KMS-11 (cell line): ENCODE data around the gene ZNF516.

Experiments used
- H2AFZ ChIP-seq: fragments of 200-600 bp; sonication (generic); 2 replicates; pipeline ENCODE4 v1.6.1; 2016; ENCODE audit warnings: antibody characterized with exemption, mixed run types, low read depth
- H3K27ac ChIP-seq: fragments of 200-600 bp; sonication (generic); 2 replicates; pipeline ENCODE4 v1.6.1; 2016; ENCODE audit warnings: mild to moderate bottlenecking, mixed run types
- H3K27me3 ChIP-seq: fragments of 200-600 bp; sonication (generic); 2 replicates; pipeline ENCODE4 v1.6.1; 2017; ENCODE audit warnings: mild to moderate bottlenecking, low read depth, mixed run types, moderate library complexity; ENCODE audit not compliant: insufficient read depth
- H3K36me3 ChIP-seq: fragments of 200-600 bp; sonication (generic); 2 replicates; pipeline ENCODE4 v1.6.1; 2017; ENCODE audit warnings: mild to moderate bottlenecking, mixed run types; ENCODE audit not compliant: insufficient read depth
- H3K4me1 ChIP-seq: fragments of 200-600 bp; sonication (generic); 2 replicates; pipeline ENCODE4 v1.6.1; 2016; ENCODE audit warnings: mild to moderate bottlenecking, low read depth, mixed run types; ENCODE audit not compliant: poor library complexity, severe bottlenecking
- H3K4me2 ChIP-seq: fragments of 200-600 bp; sonication (generic); 2 replicates; pipeline ENCODE4 v1.7.0; 2016; ENCODE audit warnings: mild to moderate bottlenecking, mixed run types
- H3K4me3 ChIP-seq: fragments of 200-600 bp; sonication (generic); IDR thresholded peaks from 2 replicates; pipeline ENCODE4 v1.6.1; 2017; ENCODE audit warnings: low read depth, low read length, mixed read lengths; ENCODE audit not compliant: insufficient read depth
- H3K79me2 ChIP-seq: fragments of 200-600 bp; sonication (generic); 2 replicates; pipeline ENCODE4 v1.6.1; 2016; ENCODE audit warnings: low read depth, mixed run types; ENCODE audit not compliant: insufficient read depth
- H3K9ac ChIP-seq: fragments of 200-600 bp; sonication (generic); 2 replicates; pipeline ENCODE4 v1.6.1; 2016; ENCODE audit warnings: mild to moderate bottlenecking, mixed run types
- H4K20me1 ChIP-seq: fragments of 200-600 bp; sonication (generic); 2 replicates; pipeline ENCODE4 v1.6.1; 2016; ENCODE audit warnings: mild to moderate bottlenecking, mixed run types; ENCODE audit not compliant: insufficient read depth
- TF ChIP-seq, protein P1 (sequence below): fragments of 200-600 bp; sonication (generic); conservative IDR thresholded peaks from 2 replicates; pipeline ENCODE4 v1.6.1; 2017; ENCODE audit warnings: low read depth, mild to moderate bottlenecking, antibody characterized with exemption, low read length, moderate library complexity, mixed read lengths

ZNF516 gene

DNA sequence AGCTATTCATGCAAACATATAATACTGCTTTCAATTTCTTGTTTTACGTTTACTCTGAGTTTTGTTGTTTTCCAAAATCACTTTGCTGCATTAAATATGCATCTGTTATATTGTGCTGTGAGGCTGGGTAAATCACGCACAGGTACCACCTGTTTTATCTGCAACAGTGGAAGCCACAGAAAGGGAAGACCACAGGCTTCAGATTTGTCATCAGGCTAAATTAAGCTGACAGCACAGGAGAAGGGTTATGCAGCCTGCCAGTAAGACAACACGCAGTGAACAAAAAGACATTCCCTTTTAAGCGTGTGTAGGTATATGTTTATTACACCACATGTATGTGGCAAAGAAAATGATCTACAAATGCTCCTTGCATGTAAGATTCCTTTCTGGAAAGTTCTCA, 38.2 kb downstream of the ZNF516 start:
- Histone ChIP-seq H4K20me1 (no peaks in the 10 kb centered on the region; the same call in 1 of the 2 replicates), H2AFZ (no peak overlapping the region), H3K27ac (no peak overlapping the region), H3K36me3 (no peaks in the 10 kb centered on the region), H3K9ac (no peak overlapping the region), H3K4me2 (no peak overlapping the region), H3K4me3 (no peak overlapping the region), H3K4me1 (no peaks in the 10 kb centered on the region), H3K79me2 (peaks cover 78% of the 10 kb centered on the region), H3K27me3 (no peaks in the 10 kb centered on the region)
- TF ChIP-seq, protein P1, sequence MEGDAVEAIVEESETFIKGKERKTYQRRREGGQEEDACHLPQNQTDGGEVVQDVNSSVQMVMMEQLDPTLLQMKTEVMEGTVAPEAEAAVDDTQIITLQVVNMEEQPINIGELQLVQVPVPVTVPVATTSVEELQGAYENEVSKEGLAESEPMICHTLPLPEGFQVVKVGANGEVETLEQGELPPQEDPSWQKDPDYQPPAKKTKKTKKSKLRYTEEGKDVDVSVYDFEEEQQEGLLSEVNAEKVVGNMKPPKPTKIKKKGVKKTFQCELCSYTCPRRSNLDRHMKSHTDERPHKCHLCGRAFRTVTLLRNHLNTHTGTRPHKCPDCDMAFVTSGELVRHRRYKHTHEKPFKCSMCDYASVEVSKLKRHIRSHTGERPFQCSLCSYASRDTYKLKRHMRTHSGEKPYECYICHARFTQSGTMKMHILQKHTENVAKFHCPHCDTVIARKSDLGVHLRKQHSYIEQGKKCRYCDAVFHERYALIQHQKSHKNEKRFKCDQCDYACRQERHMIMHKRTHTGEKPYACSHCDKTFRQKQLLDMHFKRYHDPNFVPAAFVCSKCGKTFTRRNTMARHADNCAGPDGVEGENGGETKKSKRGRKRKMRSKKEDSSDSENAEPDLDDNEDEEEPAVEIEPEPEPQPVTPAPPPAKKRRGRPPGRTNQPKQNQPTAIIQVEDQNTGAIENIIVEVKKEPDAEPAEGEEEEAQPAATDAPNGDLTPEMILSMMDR: no peak

DNA sequence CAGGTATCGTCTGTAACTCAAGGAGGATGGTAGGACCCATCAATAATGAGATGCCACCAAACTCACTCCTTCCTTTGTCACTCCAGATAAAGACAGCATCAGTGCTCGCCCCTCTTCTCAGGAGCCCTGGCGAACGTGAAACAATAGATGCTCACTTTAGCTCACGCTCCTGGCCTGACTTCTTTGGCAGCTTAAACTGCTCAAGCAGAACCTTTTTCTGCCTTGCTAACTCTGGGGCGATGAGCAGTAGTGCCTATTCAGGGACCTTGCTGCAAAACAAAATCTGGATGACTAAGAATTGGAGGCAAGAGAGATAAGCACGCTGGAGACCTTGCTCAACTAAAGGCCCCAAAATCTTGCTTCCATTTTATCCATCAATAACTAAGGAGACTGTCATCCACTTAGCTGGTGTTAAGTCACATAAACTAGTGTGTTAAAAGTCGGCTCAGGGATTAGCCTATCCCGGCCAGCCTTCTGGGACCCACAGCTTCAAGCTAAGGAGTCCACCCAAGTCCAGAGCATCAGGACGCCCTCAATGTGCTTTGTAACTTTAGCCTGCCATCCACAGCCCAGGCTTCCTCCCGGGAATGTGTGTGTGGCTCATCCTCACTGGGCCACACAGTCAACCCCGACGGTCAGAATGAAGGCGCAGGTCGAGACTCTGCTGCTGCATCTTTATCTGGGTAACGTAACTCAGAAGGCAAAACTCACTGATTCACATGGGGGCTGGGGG, 38.9 kb downstream of the ZNF516 start:
- Histone ChIP-seq H3K79me2 (peaks cover 82% of the 10 kb centered on the region), H3K4me2 (no peak overlapping the region), H3K27me3 (no peaks in the 10 kb centered on the region)

DNA sequence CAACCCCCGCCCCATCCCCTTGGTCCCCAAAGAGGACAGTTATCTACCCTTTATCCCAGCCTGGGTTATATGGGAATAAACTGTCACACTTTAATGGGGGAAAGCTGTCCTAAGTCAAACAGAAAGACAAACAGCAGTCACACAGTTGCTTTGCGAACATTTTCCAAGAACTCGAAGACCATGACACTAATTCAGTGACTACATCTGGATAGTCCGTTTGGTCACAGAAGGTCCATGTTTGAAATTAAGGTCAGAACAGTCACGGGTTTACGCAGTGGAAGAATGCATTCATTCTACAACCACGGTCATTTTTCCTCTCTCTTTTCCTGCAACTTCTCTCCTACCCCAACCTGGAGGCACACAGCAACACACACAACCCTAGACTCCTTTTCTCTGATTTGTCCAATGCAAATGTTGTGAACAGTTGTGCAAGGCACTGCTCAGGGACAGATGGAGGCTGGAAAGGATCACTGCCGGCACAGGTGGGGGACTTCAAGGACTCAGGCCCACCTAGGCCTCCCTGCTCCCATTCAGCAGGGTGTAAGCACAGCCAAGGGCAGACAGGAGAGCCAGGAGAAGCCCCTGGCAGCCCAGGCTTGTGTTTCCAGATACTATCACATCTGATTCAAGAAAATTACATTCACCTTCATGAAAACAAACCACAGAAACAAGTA, 39.9 kb downstream of the ZNF516 start:
- no peaks in the 10 kb centered on the region; the same call in 1 of the 2 replicates for H4K20me1 ChIP-seq

More for the DNA sequence above, 38.9 kb downstream of the ZNF516 start:
- TF ChIP-seq, protein P1: no peak
- no peak overlapping the region for H3K4me3 ChIP-seq
- H3K36me3 ChIP-seq: no peaks in the 10 kb centered on the region
- H2AFZ ChIP-seq: no peak overlapping the region
- no peaks in the 10 kb centered on the region for H3K4me1 ChIP-seq
- no peaks in the 10 kb centered on the region; the same call in 1 of the 2 replicates for H4K20me1 ChIP-seq
- H3K27ac ChIP-seq: no peak overlapping the region
- H3K9ac ChIP-seq: no peak overlapping the region

DNA sequence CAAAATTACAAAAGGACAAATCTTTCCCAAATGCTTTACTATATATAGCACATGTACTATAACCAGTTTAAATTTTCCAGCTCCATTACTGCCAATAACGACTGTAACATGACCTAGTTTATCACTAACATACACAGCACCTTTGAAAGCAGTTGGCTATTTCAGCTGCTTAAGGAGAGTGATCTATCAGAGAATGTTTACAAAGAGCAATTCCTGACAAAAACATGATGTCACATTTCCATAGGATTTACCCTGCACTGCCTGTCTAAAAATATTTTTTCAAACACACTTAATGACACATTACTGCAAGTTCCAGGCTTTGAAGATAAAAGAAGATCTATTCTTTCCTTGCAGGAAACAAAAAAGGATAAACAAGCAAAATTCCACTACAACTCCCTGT, 40.6 kb downstream of the ZNF516 start:
- Histone ChIP-seq H3K9ac (no peak overlapping the region), H3K79me2 (peaks cover 79% of the 10 kb centered on the region), H3K27me3 (no peaks in the 10 kb centered on the region), H3K36me3 (no peaks in the 10 kb centered on the region), H4K20me1 (peaks cover 3% of the 10 kb centered on the region; the same call in 1 of the 2 replicates), H3K4me1 (no peaks in the 10 kb centered on the region), H2AFZ (no peak overlapping the region), H3K4me2 (no peak overlapping the region), H3K27ac (no peak overlapping the region), H3K4me3 (no peak overlapping the region)
- TF ChIP-seq, protein P1: no peak

More for the DNA sequence above, 39.9 kb downstream of the ZNF516 start:
- no peak overlapping the region for H3K27ac ChIP-seq
- H2AFZ ChIP-seq: no peak overlapping the region
- H3K79me2 ChIP-seq: peaks cover 81% of the 10 kb centered on the region
- TF ChIP-seq, protein P1: no peak
- no peaks in the 10 kb centered on the region for H3K36me3 ChIP-seq
- no peak overlapping the region for H3K4me2 ChIP-seq
- H3K4me1 ChIP-seq: no peaks in the 10 kb centered on the region
- H3K4me3 ChIP-seq: no peak overlapping the region
- no peak overlapping the region for H3K9ac ChIP-seq
- H3K27me3 ChIP-seq: no peaks in the 10 kb centered on the region
